HG03066 (cell line): ENCODE data around the gene ATP6AP2.

Experiments
- ATAC-seq: cut with Tn5 transposase; IDR thresholded peaks from one replicate; pipeline ENCODE4 v1.9.1; 2021; ENCODE audit warnings: low read depth; ENCODE audit not compliant: unreplicated experiment

The ATP6AP2 gene

DNA sequence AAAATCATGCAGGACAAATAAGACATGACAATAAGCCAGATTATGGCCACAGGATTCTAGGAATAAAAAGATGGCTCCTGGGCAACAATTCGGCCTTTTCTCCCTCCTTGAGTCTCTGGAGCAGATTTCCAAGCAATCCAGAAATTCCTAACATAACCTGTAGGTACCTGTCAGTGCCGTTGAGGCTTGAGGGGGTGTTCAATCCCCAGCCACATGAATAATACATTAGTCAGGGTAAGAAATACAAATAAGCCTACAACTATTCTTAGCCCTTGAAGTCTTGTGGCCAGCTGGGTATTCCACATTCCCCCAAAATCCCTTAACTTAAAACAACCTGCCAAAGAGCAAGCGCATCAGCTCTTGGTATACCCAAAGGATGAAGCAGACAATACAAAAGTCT lies 56.9 kb downstream of the ATP6AP2 start:
- no peak for ATAC-seq

GRCh38 chrX:40644176-40644575 lies 63.4 kb downstream of the ATP6AP2 start:
- ATAC-seq: no peak

DNA sequence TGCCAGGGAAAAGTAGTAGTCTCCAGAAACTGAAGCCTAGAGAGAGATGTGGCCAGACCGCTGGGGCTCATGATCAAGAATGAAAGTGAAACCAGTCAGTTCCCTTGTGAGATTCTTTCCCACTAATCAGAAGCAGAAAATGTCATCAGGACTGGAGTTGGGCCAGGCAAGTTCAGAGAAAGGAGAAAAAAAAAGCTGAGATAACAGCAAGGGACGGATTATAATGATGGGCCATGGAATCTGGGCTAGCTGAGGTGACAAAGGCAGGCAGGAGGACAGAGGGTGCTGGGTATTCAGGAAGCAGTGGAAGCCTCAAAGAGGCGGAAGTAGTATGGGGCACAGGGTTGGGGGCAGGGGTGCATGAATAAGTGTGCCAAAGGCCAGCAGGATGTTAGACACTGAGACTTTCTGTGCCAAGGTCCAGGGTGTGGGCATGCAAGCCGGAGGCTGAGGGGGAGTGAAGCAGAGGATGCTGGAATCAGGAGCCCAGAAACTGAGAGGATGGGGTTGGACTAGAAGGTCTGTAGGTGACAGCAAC lies 64.1 kb downstream of the ATP6AP2 start:
- peak; percentile 34 for ATAC-seq

DNA sequence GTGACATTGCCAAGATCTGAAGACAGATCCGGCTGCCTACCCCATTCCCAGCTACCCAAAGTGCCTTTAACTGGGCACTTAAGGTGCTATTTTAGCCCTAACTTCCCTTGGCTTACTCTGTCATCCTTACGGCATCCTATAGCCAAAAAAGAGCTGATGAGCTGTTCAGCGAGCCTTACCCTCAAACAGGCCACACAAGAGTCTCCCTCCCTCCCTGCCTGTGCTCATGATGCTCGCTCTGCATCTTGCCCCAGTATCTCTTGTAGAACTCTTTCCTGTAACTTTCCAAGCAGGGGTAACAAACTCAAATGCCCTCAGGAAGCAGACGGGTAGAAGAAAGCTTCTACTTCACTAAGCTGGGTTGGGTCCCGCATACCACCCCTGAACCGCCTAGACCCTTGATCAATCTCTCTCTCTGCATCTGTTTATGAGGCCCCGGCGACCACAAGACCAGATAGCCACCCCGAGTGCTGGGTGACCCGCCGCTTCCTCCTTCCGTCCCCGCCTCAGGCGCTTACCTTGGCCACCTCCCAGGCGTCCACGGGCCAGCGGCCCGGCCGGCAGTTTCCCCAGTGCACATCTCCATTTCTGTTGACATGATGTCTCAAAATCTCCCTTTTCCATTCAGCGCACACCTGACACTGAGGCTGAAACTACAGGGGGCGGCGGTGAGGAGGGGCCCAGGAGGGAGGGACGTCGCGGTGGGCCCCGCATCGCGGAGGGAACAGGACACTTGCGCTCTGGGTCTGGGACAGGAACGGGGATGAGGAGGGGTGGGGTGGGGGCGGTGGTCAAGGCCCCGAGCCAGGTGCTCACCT lies 65.9 kb downstream of the ATP6AP2 start:
- peak; percentile 28 for ATAC-seq

GRCh38 chrX:40647307-40648197 lies 66.8 kb downstream of the ATP6AP2 start, which contains the start of gene CXorf38:
TSS of gene CXorf38 (minus strand) at chrX:40647561. CDS start at chrX:40647520, 41 bp downstream.
- peak; percentile 65 for ATAC-seq

GRCh38 chrX:40651620-40652223 lies 71.0 kb downstream of the ATP6AP2 start:
- no peak for ATAC-seq

DNA sequence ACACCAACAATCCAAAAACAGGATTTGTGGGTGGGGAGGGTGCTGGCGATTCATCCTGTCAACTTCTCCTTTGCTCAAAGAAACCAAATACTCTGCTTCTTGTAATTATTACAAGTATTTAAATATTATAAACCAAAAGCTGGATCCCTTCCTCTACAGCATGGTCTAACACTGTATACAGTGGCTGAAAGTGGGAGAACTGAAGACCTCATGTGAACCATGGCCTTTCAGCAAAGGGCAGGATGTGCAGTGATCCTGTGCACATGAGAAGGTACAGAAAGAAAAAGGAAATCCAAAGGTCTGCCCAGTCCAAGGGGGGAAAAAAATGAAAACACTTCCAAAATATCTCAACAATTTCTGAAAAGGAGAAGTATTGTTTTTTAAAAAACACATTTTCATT lies 71.9 kb downstream of the ATP6AP2 start:
- no peak for ATAC-seq

GRCh38 chrX:40653535-40653934 lies 72.8 kb downstream of the ATP6AP2 start:
- no peak for ATAC-seq
